Lower leg skin (tissue), 3 donors: ENCODE data around the gene MTUS2.

Experiments
- CTCF ChIP-seq, 3 donors: fragments of 450-650 bp; IDR thresholded peaks; one replicate each; pipeline ENCODE4 v1.5.1; 2016; ENCODE audit warnings: antibody characterized with exemption in 3 of 3, mild to moderate bottlenecking in 3 of 3, moderate library complexity in 2 of 3
- POLR2A ChIP-seq, 2 donors: fragments of 450-650 bp; IDR thresholded peaks; one replicate each; pipeline ENCODE4 v1.6.1; 2016 to 2017; ENCODE audit warnings: antibody characterized with exemption in 2 of 2, mild to moderate bottlenecking in 1 of 2, moderate library complexity in 1 of 2

- no peak for TF ChIP-seq CTCF (IDR thresholded peaks at IDR 0.05)
- no peak for TF ChIP-seq POLR2A (IDR thresholded peaks at IDR 0.05)
These were observed 707.4 kb downstream of the MTUS2 start for GRCh38 chr13:29527511-29527910.
